GM12874 (cell line): Measurements from ENCODE around the gene TENT5A.

ENCODE experiments used
- TF ChIP-seq, protein P1 (sequence below): IDR thresholded peaks from 2 replicates; pipeline ENCODE4 v1.5.1; 2011; ENCODE audit warnings: low read depth, mild to moderate bottlenecking, control low read depth, low read length, moderate library complexity; ENCODE audit not compliant: insufficient read depth

TENT5A gene

DNA sequence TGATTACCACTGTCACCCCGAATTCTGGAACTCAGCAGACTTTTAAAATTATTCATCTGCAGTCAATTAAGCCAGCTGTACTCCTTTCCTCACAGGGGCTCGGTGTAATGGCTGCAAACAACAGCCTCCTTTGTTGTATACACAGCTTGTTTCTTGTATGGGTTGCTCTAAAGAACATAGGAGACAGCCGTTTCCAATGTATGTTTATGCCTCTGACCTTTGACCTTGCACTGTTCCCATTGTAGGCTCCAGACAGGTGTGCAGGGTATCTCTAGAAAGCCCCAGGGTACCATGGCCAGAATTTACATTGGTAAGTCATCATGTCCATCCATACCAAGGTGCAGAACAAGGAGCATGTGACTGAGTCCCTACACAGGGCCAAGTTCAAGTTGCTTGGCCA lies 11.5 kb upstream of the TENT5A start:
- TF ChIP-seq, protein P1, sequence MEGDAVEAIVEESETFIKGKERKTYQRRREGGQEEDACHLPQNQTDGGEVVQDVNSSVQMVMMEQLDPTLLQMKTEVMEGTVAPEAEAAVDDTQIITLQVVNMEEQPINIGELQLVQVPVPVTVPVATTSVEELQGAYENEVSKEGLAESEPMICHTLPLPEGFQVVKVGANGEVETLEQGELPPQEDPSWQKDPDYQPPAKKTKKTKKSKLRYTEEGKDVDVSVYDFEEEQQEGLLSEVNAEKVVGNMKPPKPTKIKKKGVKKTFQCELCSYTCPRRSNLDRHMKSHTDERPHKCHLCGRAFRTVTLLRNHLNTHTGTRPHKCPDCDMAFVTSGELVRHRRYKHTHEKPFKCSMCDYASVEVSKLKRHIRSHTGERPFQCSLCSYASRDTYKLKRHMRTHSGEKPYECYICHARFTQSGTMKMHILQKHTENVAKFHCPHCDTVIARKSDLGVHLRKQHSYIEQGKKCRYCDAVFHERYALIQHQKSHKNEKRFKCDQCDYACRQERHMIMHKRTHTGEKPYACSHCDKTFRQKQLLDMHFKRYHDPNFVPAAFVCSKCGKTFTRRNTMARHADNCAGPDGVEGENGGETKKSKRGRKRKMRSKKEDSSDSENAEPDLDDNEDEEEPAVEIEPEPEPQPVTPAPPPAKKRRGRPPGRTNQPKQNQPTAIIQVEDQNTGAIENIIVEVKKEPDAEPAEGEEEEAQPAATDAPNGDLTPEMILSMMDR: no peak

DNA sequence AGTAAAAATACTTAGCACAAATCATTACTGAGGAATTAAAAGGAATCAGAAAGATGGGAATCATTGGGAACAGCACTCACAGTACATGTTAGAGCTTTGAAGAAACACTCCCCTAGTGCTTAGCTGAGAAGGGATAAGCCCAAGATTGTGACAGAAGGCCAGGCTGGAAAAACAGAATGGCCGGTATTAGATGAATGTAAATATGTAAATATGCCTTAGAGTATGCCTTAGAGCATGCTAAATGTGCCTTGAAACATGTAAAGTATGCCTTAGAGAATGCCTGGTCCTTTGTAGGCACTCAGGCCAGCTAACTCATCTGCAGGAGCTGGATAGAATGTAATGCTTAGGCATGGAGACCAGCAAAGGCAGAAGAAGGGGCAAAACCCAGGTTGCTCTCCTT lies 10.6 kb upstream of the TENT5A start:
- TF ChIP-seq, protein P1: no peak

DNA sequence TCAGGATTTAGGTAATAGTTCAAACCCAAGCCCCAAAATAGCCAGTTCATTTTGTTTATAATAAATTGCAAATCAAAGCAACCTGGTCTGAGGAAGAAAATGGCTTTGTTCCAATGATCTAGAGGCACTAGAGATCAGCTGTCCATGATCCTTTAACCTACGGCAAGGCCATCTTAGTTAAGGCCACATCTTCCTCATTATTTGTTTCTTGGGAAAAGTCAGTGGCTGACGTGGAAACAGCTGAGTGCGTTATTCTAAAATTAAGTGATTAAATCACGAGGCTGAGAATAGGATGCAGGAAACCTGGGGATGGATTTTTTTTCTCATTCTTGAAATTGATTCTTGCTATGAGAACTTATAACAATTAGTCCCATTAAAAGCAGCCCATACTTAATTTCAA lies 10.1 kb upstream of the TENT5A start:
- TF ChIP-seq, protein P1: no peak

DNA sequence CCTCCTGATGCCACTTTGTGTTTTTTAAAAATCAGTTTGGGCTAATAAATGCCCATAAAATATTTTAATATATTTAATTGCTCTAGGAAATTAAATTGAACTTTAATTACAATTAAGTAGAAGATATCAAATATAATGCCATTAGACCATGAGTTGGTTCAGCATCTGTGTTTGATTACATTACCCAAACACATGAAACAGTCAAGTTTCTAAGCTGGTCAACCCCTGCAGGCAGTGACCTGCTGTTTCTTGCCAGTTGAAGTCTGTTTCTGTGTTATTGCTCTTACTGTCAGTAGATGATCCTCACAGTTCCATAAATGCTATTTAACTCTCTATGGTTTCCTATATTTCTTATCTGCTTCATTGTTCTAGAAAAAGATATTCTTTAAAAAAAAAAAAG lies 9.7 kb upstream of the TENT5A start:
- TF ChIP-seq, protein P1: no peak

DNA sequence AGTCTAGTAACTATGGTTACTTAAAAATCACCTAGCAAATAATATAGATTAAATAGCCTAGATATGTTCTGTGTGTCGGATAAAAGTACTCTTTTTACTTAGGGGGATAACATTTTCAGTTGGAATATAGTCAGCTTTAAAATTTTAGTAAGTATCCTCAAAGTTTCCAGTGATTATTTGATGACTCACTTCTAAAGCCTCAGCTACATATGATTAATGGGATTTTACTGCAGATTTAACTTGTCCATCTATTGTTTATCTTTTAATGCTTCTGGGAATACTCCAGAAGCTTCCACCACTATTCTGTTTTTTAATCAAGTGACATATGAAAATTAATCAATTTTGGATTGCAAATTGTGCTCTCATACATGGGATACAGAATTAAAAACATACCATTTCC lies 8.7 kb upstream of the TENT5A start:
- TF ChIP-seq, protein P1: no peak

DNA sequence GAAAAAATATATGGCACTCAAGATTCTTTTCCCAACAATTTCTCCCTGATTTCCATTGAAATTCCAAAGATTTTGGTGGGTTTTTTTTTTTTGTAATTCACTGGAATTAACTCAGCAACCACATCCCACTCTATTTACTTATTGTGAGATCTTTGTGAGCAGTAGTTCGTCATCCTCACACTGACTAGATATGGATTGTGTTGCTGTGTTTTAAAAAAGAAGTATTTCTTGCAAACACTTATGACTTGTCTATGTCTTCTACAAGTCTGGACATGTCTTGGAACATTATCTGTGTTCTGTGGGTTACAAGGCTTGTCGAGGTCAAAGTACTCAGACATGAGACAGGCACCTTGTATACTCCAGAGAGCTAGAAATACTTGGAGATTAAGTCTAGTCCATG lies 7.3 kb upstream of the TENT5A start:
- TF ChIP-seq, protein P1: no peak

DNA sequence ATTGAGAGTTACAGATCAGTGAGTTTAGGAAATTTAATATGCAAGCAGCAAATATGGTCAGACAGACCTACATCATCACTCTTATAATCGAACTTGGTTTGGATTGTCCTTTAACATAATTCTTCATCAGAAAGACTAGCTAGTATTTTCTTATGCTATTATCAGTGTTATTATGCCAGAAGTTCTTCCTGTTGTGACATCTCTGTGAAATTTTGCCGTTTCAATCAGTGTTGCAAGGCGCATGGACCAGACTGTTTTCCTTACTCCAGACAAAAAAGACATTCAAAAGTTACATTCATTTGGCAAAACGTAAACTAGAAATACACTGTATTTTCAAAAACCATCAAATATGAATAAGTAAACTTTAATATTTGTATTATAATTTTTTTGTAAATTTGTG lies 5.7 kb upstream of the TENT5A start:
- TF ChIP-seq, protein P1: no peak

DNA sequence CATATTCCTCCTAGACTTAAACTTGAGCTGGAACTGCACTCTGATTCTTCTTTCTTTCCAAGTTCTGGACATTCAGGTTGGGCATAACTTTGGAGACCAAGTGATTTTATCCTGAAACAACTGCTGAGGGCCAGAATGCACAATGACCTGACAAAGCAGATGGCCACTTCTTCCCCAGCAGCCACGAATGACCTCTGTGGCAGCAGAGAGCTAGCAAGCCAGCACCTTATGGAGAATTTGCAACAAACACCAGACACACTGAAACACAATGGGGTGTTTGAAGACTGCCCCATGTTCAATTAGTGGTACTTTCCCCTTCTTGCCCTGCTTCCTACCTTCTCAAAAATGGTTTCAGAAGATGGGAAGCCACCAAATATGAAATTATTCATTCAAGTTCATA lies 4.2 kb upstream of the TENT5A start:
- TF ChIP-seq, protein P1: no peak
